Panc1 (cell line): ENCODE measurements around the gene ZNF648. TPM values are rescaled to one million over a fixed set of nuclear protein-coding genes. Genes with fewer than 3 reads are reported as not detected.

ENCODE experiments used
- ATAC-seq: fragments of 200-7000 bp; cut with Tn5 transposase; 2 replicates; pipeline ENCODE4 v1.9.1; 2020; ENCODE audit warnings: mild to moderate bottlenecking, moderate library complexity
- BruUV-seq: library from RNA; stranded (reverse); fragments of 400-500 nt; replicated peaks from 2 replicates; lab custom pipeline; 2021; lab: Mats Ljungman, UMichigan
- CTCF ChIA-PET: fragments of 300-600 bp; sonication (Branson Sonifier 250); formaldehyde crosslinking; loops from one replicate; lab custom pipeline; 2022; ENCODE audit warnings: antibody characterized with exemption; lab: Charles Lee
- POLR2A ChIA-PET: fragments of 300-600 bp; sonication (Branson Sonifier 250); formaldehyde crosslinking; loops from one replicate; lab custom pipeline; 2022; ENCODE audit warnings: antibody characterized with exemption; lab: Charles Lee
- DNase-seq: peaks from one replicate; pipeline ENCODE4 v3.0.0-alpha.2; 2010; ENCODE audit warnings: low read depth, low spot score
- H3K27ac ChIP-seq: 2 replicates; pipeline ENCODE4 v1.5.1; 2011; ENCODE audit warnings: mild to moderate bottlenecking, low read length, inconsistent platforms
- H3K27me3 ChIP-seq: fragments of 200-500 bp; sonication (Bioruptor generic); 2 replicates; pipeline ENCODE4 v1.6.0; 2014; ENCODE audit warnings: low read length, inconsistent platforms; ENCODE audit not compliant: control insufficient read depth, insufficient read depth
- H3K36me3 ChIP-seq: fragments of 200-500 bp; sonication (Bioruptor generic); 2 replicates; pipeline ENCODE4 v1.5.1; 2014; ENCODE audit warnings: inconsistent platforms, mild to moderate bottlenecking, low read length, moderate library complexity; ENCODE audit not compliant: control insufficient read depth, insufficient read depth
- H3K4me1 ChIP-seq: 2 replicates; pipeline ENCODE4 v1.5.1; 2011; ENCODE audit warnings: inconsistent platforms, mild to moderate bottlenecking, low read length, moderate library complexity; ENCODE audit not compliant: control insufficient read depth, insufficient read depth
- H3K4me3 ChIP-seq, 2 experiments: 2 replicates each; pipeline ENCODE4 v1.5.1; 2011 to 2012; ENCODE audit warnings: low read depth in 2 of 2, low read length in 2 of 2, mild to moderate bottlenecking in 2 of 2, inconsistent platforms in 1 of 2, moderate library complexity in 1 of 2
- H3K9me3 ChIP-seq: fragments of 200-500 bp; sonication (Bioruptor generic); 2 replicates; pipeline ENCODE4 v1.5.1; 2014; ENCODE audit warnings: low read depth, mild to moderate bottlenecking, inconsistent platforms, low read length, moderate library complexity; ENCODE audit not compliant: control insufficient read depth, insufficient read depth
- POLR2AphosphoS5 ChIP-seq: IDR thresholded peaks from 2 replicates; pipeline ENCODE4 v1.6.1; 2012; ENCODE audit warnings: mild to moderate bottlenecking, low read depth, low read length, moderate library complexity
- SIN3A ChIP-seq: IDR thresholded peaks from 2 replicates; pipeline ENCODE4 v1.6.1; 2012; ENCODE audit warnings: low read depth, mild to moderate bottlenecking, low read length, moderate library complexity, borderline replicate concordance; ENCODE audit not compliant: insufficient read depth
- TCF7L2 ChIP-seq: IDR thresholded peaks from 2 replicates; pipeline ENCODE4 v1.6.1; 2011; ENCODE audit warnings: mild to moderate bottlenecking, low read depth, low read length, inconsistent platforms
- in situ Hi-C: cut with HindIII; loops from 2 replicates; pipeline ENCODE4 v1.10.0; 2016; ENCODE audit warnings: low sequenced_read_pairs, low pct_unique_long_range_greater_than_20kb
- intact Hi-C: fragments of 100-400 bp; cut with micrococcal nuclease; formaldehyde crosslinking; loops from one replicate; pipeline ENCODE4 v1.10.0; 2022; ENCODE audit not compliant: unreplicated experiment
- total RNA-seq: library from RNA; stranded (reverse); gene quantifications from one replicate; pipeline ENCODE4 v1.2.1, GENCODE V29; 2021; ENCODE audit not compliant: unreplicated experiment
- TF ChIP-seq, protein P1 (sequence below): fragments of 450-650 bp; IDR thresholded peaks from 2 replicates; pipeline ENCODE4 v1.5.1; 2017; ENCODE audit warnings: mild to moderate bottlenecking
- TF ChIP-seq, protein P2 (sequence below), 2 experiments: IDR thresholded peaks; 2 replicates each; pipeline ENCODE4 v1.6.1; 2011 to 2012; ENCODE audit warnings: low read depth in 2 of 2, control low read depth in 1 of 2, low read length in 1 of 2, mild to moderate bottlenecking in 1 of 2, moderate library complexity in 1 of 2; ENCODE audit not compliant: insufficient read depth in 1 of 2

The ZNF648 gene
- total RNA-seq, 1 experiment from 2014 or later = not detected

DNA sequence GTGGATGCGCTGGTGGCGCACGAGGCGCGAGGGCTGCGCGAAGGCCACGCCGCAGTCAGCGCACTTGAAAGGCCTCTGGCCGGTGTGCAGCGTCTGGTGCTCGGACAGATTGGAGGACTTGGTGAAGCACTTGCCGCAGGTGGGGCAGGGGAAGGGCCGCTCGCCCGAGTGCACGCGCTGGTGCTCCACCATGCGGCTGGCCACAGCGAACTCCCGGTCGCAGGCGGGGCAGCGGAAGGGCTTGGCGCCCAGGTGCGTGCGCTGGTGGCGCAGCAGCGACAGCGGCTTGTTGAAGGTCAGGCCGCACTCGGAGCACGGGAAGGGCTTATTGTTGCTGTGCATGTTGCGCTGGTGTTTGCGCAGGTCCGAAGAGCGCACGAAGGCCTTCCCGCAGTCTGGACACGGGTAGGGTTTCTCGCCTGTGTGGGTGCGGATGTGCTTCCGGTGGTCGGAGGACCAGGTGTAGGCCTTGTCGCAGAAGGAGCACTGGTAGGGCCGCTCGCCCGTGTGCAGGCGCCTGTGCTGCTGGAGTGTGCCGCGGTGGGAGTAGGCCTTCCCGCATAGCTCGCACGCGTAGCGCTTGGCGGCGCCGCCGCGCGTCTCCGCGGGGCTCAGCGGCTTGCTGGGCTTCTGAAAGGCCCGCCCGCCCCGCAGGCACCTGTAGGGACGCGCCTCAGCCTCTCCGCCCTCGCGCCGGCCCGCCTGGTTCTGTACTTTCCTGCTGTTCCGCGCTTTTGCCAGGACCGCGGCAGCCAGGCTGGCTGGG, 4.7 kb downstream of the ZNF648 start:
- intact Hi-C loops = no loop called here
- no peaks in the 10 kb centered on the region for H3K27me3 ChIP-seq
- no peaks in the 10 kb centered on the region for H3K9me3 ChIP-seq
- no TSS peak for BruUV-seq
- H3K4me1 ChIP-seq = no peaks in the 10 kb centered on the region
- H3K27ac ChIP-seq = no peak overlapping the region
- H3K4me3 ChIP-seq = no peak overlapping the region
- CTCF ChIA-PET = no interaction called here
- TF ChIP-seq, protein P1, sequence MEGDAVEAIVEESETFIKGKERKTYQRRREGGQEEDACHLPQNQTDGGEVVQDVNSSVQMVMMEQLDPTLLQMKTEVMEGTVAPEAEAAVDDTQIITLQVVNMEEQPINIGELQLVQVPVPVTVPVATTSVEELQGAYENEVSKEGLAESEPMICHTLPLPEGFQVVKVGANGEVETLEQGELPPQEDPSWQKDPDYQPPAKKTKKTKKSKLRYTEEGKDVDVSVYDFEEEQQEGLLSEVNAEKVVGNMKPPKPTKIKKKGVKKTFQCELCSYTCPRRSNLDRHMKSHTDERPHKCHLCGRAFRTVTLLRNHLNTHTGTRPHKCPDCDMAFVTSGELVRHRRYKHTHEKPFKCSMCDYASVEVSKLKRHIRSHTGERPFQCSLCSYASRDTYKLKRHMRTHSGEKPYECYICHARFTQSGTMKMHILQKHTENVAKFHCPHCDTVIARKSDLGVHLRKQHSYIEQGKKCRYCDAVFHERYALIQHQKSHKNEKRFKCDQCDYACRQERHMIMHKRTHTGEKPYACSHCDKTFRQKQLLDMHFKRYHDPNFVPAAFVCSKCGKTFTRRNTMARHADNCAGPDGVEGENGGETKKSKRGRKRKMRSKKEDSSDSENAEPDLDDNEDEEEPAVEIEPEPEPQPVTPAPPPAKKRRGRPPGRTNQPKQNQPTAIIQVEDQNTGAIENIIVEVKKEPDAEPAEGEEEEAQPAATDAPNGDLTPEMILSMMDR = no peak
- TF ChIP-seq POLR2AphosphoS5 = no peak
- POLR2A ChIA-PET = no interaction called here
- ATAC-seq (no peak), DNase-seq (no peak)
- in situ Hi-C loops = no loop called here
- H3K36me3 ChIP-seq = no peaks in the 10 kb centered on the region

DNA sequence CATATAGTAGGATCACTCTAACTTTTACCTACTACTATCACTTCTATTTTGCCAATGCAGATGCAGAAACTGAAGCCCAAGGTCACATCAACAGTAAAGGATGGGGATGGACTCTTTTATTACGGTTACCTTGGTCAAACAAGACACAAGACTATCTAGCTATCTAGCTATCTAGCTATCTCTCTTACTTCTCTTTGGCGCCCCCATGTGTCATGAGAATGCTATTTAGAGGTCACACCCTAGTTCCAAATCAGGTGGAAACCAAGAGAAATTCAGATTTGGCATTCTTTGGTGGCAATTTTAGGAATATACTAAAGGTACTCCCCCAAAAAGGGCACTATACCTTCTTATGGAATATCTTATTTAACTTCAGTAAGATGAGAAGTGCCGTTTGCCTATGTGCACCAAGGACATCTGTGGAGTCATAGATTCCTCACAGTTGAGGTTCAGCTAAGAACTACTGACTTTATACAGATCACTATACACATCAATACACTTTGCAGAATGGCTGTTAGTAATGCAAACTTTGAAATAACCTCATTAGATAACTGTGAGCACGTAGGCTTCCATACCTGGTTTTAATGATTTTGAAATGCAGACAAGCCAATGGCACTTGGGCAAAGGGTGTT, 6.7 kb downstream of the ZNF648 start:
- Histone ChIP-seq H3K4me3 (no peak overlapping the region), H3K27ac (no peak overlapping the region), H3K36me3 (no peaks in the 10 kb centered on the region), H3K9me3 (no peaks in the 10 kb centered on the region), H3K27me3 (no peaks in the 10 kb centered on the region), H3K4me1 (no peaks in the 10 kb centered on the region)
- ATAC-seq (no peak), DNase-seq (no peak)
- intact Hi-C loops (no loop called here), in situ Hi-C loops (no loop called here)
- ChIA-PET POLR2A (interaction anchor here (0.6 kb wide), 1 partner anchor 10 kb away, joined by 3 read pairs; no protein-coding TSS in a partner anchor), CTCF (no interaction called here)
- BruUV-seq = no TSS peak
- TF ChIP-seq POLR2AphosphoS5 (no peak), SIN3A (no peak)
- TF ChIP-seq, protein P1 = peak; percentile 39; the same call in 1 of the 2 replicates

DNA sequence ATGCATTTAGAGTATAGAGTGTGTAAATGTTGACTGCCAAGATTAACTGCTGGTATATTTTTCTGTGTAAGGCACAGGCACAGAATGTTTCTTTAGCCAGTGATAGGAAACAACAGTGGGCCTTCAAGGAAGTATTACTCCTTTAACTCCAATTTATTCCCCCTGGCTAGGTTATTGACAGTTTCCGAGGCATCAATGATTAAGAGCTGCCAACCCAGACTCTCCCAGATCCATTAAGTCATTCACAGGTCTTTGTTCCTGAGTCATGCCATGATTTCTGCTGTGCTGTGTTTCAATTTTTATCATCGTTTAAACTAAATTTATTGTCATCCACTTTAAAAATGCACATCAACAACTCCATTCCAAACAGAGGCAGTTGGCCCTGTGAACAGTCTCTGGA, 9.2 kb downstream of the ZNF648 start:
- no peaks in the 10 kb centered on the region for H3K9me3 ChIP-seq
- DNase-seq = no peak
- H3K36me3 ChIP-seq = no peaks in the 10 kb centered on the region
- POLR2A ChIA-PET = no interaction called here
- H3K4me3 ChIP-seq = no peak overlapping the region
- ATAC-seq = no peak
- no peaks in the 10 kb centered on the region for H3K4me1 ChIP-seq
- intact Hi-C loops = no loop called here
- no TSS peak for BruUV-seq
- no peak for TF ChIP-seq SIN3A
- TF ChIP-seq POLR2AphosphoS5 = no peak
- TF ChIP-seq, protein P2, sequence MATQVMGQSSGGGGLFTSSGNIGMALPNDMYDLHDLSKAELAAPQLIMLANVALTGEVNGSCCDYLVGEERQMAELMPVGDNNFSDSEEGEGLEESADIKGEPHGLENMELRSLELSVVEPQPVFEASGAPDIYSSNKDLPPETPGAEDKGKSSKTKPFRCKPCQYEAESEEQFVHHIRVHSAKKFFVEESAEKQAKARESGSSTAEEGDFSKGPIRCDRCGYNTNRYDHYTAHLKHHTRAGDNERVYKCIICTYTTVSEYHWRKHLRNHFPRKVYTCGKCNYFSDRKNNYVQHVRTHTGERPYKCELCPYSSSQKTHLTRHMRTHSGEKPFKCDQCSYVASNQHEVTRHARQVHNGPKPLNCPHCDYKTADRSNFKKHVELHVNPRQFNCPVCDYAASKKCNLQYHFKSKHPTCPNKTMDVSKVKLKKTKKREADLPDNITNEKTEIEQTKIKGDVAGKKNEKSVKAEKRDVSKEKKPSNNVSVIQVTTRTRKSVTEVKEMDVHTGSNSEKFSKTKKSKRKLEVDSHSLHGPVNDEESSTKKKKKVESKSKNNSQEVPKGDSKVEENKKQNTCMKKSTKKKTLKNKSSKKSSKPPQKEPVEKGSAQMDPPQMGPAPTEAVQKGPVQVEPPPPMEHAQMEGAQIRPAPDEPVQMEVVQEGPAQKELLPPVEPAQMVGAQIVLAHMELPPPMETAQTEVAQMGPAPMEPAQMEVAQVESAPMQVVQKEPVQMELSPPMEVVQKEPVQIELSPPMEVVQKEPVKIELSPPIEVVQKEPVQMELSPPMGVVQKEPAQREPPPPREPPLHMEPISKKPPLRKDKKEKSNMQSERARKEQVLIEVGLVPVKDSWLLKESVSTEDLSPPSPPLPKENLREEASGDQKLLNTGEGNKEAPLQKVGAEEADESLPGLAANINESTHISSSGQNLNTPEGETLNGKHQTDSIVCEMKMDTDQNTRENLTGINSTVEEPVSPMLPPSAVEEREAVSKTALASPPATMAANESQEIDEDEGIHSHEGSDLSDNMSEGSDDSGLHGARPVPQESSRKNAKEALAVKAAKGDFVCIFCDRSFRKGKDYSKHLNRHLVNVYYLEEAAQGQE (IDR thresholded peaks at IDR 0.05; ENCODE audit: insufficient read depth in 1 of 2, low read depth in 2 of 2, low read length in 1 of 2) = no peak
- TF ChIP-seq TCF7L2 = no peak
- TF ChIP-seq, protein P1 = no peak
- CTCF ChIA-PET = no interaction called here
- in situ Hi-C loops = no loop called here
- no peaks in the 10 kb centered on the region for H3K27me3 ChIP-seq
- H3K27ac ChIP-seq = no peak overlapping the region
